Measurements from ENCODE around the gene MRE11. TPM values are rescaled to one million over a fixed set of nuclear protein-coding genes. Genes with fewer than 3 reads are reported as not detected.
A peak's percentile ranks its signal among the peaks of the same experiment; 100 is the strongest.

Gene MRE11
- total and polyA plus RNA-seq, 9 of the 15 experiments (the other 6 are each of a cell fraction or from before 2014, with no cell fraction given), result 18.3 to 45.2 (median 29.1) TPM

- TF ChIP-seq ZNF318 (IDR thresholded peaks at IDR 0.05; ENCODE audit: borderline replicate concordance in 1 of 2, low read depth in 1 of 2), result no peak
- no peak for TF ChIP-seq ZNF23 (CRISPR knock-in tag; IDR thresholded peaks at IDR 0.05)
- TF ChIP-seq JUNB (CRISPR knock-in tag; conservative IDR thresholded peaks at IDR 0.05), result no peak
- no peak for TF ChIP-seq RFX7 (CRISPR knock-in tag; IDR thresholded peaks at IDR 0.05)
- TF ChIP-seq ZNF197 (CRISPR knock-in tag; IDR thresholded peaks at IDR 0.05; ENCODE audit: low read depth), result no peak
- TF ChIP-seq SIN3B (IDR thresholded peaks at IDR 0.05; ENCODE audit: low read depth), result no peak
- TF ChIP-seq PML (IDR thresholded peaks at IDR 0.05; ENCODE audit: low read length), result peak; percentile 41; the same call in 1 of the 2 replicates
- no peak for TF ChIP-seq ZNF41 (CRISPR knock-in tag; conservative IDR thresholded peaks at IDR 0.05)
- no peak for TF ChIP-seq ZNF354B (CRISPR knock-in tag; IDR thresholded peaks at IDR 0.05)
- TF ChIP-seq PRDM10 (IDR thresholded peaks at IDR 0.05; ENCODE audit: partially characterized antibody), result no peak
- peak; percentile 55 for TF ChIP-seq ETV1 (tag; conservative IDR thresholded peaks at IDR 0.05; ENCODE audit: low read depth)
- 0 out of 2 replicates have a peak, but pooled peaks have one; percentile 25 for TF ChIP-seq STAT5A (IDR thresholded peaks at IDR 0.05; ENCODE audit: borderline replicate concordance, low read length)
- no peak for TF ChIP-seq POU5F1 (IDR thresholded peaks at IDR 0.05; ENCODE audit: borderline replicate concordance, low read depth, low read length, partially characterized antibody)
- TF ChIP-seq RCOR1 (IDR thresholded peaks at IDR 0.05; ENCODE audit: borderline replicate concordance in 1 of 2, low read depth in 2 of 2, low read length in 2 of 2), result peak in 1 of 2 experiments; percentile 62; a peak in 2 of 4 replicates
- 0 out of 2 replicates have a peak, but pooled peaks have one; percentile 70 for TF ChIP-seq ZNF589 (CRISPR knock-in tag; IDR thresholded peaks at IDR 0.05; ENCODE audit: low read depth)
- TF ChIP-seq ZNF584 (CRISPR knock-in tag; IDR thresholded peaks at IDR 0.05; ENCODE audit: low read depth), result no peak
These were observed 93.6 kb downstream of the MRE11 start (continued) for GRCh38 chr11:94400050-94400449.

Measured in K562 (cell line).